Gastrocnemius medialis (tissue), 4 donors: ENCODE measurements around the gene TMSB4X. TPM values are rescaled to one million over a fixed set of nuclear protein-coding genes. Genes with fewer than 3 reads are reported as not detected.
"Not testable (repeated sequence)": the region's sequence is repeated elsewhere in the genome, so short reads cannot be mapped to it uniquely, and the experiment has no call there.

Experiments
- ATAC-seq, 2 donors: fragments of 150-250 bp; one replicate each; pipeline ENCODE4 v1.9.1; 2016
- DNase-seq, 2 donors: peaks; one replicate each; pipeline ENCODE4 v3.0.0-alpha.2; 2019
- H3K27ac ChIP-seq, 4 donors: fragments of 200-600 bp; sonication (generic); 1 replicate in 1 of 4; 2 replicates in 3 of 4; pipeline ENCODE4 v1.5.1; 2016 to 2018; ENCODE audit warnings: mild to moderate bottlenecking in 2 of 4, moderate library complexity in 1 of 4
- H3K27me3 ChIP-seq, 3 donors: fragments of 200-600 bp; sonication (generic) in 2 of 3; 1 replicate in 1 of 3; 2 replicates in 2 of 3; pipeline versions ENCODE4 v1.5.1 to v1.6.0; 2016 to 2019; ENCODE audit warnings: mild to moderate bottlenecking in 1 of 3, moderate library complexity in 1 of 3
- H3K36me3 ChIP-seq, 2 donors: fragments of 200-600 bp; sonication (generic) in 1 of 2; one replicate each; pipeline ENCODE4 v1.5.1; 2017 to 2018
- H3K4me1 ChIP-seq, 2 donors: fragments of 200-600 bp; sonication (generic) in 1 of 2; one replicate each; pipeline ENCODE4 v1.5.1; 2016 to 2017; ENCODE audit warnings: mild to moderate bottlenecking in 2 of 2
- H3K4me3 ChIP-seq, 4 donors: fragments of 200-600 bp; sonication (generic) in 3 of 4; 1 replicate in 1 of 4; 2 replicates in 3 of 4; pipeline ENCODE4 v1.5.1; 2016 to 2019; ENCODE audit warnings: mild to moderate bottlenecking in 2 of 4
- H3K9me3 ChIP-seq, 3 donors: fragments of 200-600 bp; sonication (generic) in 2 of 3; 1 replicate in 1 of 3; 2 replicates in 2 of 3; pipeline ENCODE4 v1.5.1; 2016 to 2019
- POLR2A ChIP-seq, 2 donors: fragments of 450-650 bp; IDR thresholded peaks; one replicate each; pipeline ENCODE4 v1.6.1; 2017; ENCODE audit warnings: antibody characterized with exemption in 2 of 2, mild to moderate bottlenecking in 2 of 2, moderate library complexity in 2 of 2
- in situ Hi-C, 4 donors: fragments of 200-750 bp; cut with MboI; loops; one replicate each; pipeline versions ENCODE4 v1.15.0 to v1.8.0; 2017; ENCODE audit warnings: low sequenced_read_pairs in 4 of 4
- intact Hi-C: fragments of 100-400 bp; cut with DNase I; formaldehyde crosslinking; loops from one replicate; pipeline ENCODE4 v1.15.1; 2023; ENCODE audit warnings: low total_unique reads
- total RNA-seq, 4 donors: library from RNA; depleted of rRNA; stranded (reverse); fragments of >200 nt; gene quantifications; one replicate each; pipeline versions ENCODE4 v1.1.0 to v1.2.3, GENCODE V29; 2016
- TF ChIP-seq, protein P1 (sequence below), 5 experiments: fragments of 450-650 bp in 3 of 5; fragments of 200-600 bp in 2 of 5; sonication (generic) in 2 of 5; IDR thresholded peaks in 4 of 5; conservative IDR thresholded peaks in 1 of 5; 1 replicate in 4 of 5; 2 replicates in 1 of 5; pipeline ENCODE4 v1.5.1; 2016 to 2019; ENCODE audit warnings: antibody characterized with exemption in 5 of 5, mild to moderate bottlenecking in 3 of 5, moderate library complexity in 3 of 5

TMSB4X gene
- total RNA-seq, 4 donors from 2014 or later = 492 to 653 (median 526) TPM

DNA sequence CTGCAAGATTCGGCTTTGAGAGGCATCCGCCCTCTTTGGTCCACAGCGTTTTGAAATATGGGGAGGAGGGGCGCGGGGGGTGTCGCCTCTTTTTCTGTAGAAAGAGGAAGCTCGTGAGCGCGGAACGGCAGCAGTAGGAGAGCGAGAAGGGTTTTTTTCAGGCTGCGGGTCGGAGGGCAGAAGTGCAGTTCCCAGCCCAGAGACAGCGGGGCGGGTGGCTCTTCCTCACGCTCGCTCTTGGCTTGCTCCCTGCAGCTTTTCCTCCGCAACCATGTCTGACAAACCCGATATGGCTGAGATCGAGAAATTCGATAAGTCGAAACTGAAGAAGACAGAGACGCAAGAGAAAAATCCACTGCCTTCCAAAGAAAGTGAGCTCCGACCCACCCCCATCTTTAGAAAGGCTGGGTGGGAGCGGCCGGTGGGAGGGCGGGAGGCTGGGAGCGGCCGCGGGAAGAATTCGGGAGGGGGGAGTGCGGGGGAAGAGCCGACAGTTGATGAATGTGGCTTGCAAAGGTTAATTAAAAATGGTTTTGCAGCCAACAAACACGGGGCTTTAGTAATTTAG is 1.2 kb downstream of the TMSB4X start:
- peak overlapping the region; percentile 72 to 84 (median 82) for H3K27ac ChIP-seq
- H3K9me3 ChIP-seq = no peaks in the 10 kb centered on the region
- H3K36me3 ChIP-seq = no peaks in the 10 kb centered on the region
- H3K27me3 ChIP-seq = peaks cover 0 to 23% (median 10%) of the 10 kb centered on the region in 3 donors
- in situ Hi-C loops = no loop called here
- ATAC-seq (no peak), DNase-seq (no peak)
- TF ChIP-seq POLR2A (IDR thresholded peaks at IDR 0.05) = no peak
- TF ChIP-seq, protein P1, sequence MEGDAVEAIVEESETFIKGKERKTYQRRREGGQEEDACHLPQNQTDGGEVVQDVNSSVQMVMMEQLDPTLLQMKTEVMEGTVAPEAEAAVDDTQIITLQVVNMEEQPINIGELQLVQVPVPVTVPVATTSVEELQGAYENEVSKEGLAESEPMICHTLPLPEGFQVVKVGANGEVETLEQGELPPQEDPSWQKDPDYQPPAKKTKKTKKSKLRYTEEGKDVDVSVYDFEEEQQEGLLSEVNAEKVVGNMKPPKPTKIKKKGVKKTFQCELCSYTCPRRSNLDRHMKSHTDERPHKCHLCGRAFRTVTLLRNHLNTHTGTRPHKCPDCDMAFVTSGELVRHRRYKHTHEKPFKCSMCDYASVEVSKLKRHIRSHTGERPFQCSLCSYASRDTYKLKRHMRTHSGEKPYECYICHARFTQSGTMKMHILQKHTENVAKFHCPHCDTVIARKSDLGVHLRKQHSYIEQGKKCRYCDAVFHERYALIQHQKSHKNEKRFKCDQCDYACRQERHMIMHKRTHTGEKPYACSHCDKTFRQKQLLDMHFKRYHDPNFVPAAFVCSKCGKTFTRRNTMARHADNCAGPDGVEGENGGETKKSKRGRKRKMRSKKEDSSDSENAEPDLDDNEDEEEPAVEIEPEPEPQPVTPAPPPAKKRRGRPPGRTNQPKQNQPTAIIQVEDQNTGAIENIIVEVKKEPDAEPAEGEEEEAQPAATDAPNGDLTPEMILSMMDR (IDR thresholded peaks at IDR 0.05 in 4 of 5, conservative IDR thresholded peaks at IDR 0.05 in 1 of 5) = no peak
- intact Hi-C loops = no loop called here
- no peaks in the 10 kb centered on the region for H3K4me1 ChIP-seq
- peak overlapping the region; percentile 51 to 71 (median 67) for H3K4me3 ChIP-seq

DNA sequence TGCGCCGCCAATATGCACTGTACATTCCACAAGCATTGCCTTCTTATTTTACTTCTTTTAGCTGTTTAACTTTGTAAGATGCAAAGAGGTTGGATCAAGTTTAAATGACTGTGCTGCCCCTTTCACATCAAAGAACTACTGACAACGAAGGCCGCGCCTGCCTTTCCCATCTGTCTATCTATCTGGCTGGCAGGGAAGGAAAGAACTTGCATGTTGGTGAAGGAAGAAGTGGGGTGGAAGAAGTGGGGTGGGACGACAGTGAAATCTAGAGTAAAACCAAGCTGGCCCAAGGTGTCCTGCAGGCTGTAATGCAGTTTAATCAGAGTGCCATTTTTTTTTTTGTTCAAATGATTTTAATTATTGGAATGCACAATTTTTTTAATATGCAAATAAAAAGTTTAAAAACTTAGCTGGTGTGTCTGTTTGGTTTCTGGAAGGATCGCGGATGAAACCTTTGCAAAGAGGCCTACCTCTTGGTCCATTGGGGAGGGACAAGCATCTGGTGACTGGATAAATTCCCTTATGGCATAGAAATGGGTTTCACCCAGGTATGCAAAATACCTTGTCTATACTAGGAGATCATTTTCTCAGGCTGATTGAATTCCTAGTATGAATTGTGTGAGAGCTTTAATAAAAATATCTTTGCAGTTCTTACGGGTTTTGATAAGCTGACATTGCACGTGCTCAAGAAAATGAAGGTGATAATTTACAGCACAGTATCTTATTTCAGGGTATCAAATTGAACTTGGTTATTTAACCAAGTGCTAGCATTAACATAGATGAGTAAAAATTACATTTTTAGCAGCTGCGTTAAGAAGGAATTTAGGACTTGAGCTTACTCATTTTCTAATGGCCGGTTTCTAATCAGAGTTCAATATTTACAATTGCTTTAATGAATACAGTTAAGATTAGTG is 2.2 kb downstream of the TMSB4X start:
- not testable (repeated sequence) for H3K4me1 ChIP-seq
- peak overlapping the region in 3 of 4 donors; percentile 80 to 84 (median 84) for H3K27ac ChIP-seq

DNA sequence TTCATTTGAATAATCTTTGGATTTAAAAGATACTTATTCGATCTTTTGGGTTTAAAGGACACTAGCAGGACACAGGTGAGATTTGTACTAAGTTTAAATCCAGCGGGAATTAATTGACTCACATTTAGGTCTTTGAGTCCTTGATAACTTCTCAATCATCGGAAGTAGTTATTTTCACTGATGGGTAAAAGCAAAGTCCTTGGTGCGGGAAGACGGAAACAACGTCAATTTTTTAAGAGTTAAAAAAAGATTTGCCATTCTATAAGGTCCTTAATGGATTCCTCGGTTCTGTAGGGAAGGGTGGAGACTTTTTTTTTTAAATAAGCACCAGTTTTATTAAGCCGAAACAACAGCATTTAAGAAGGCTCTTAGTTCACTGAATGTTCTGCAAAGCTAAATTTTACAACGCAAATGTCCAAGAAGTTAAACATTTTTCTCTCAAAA is 2.9 kb downstream of the TMSB4X start:
- Histone ChIP-seq H3K36me3 (no peaks in the 10 kb centered on the region), H3K9me3 (no peaks in the 10 kb centered on the region), H3K4me1 (no peaks in the 10 kb centered on the region), H3K27ac (peak overlapping the region in 3 of 4 donors; percentile 62 to 84 (median 80)), H3K27me3 (peaks cover 0 to 23% (median 10%) of the 10 kb centered on the region in 3 donors), H3K4me3 (peak overlapping the region; percentile 21 to 69 (median 58))
- DNase-seq (no peak), ATAC-seq (no peak)
- intact Hi-C loops = no loop called here
- in situ Hi-C loops = no loop called here
- TF ChIP-seq POLR2A (IDR thresholded peaks at IDR 0.05) = no peak
- TF ChIP-seq, protein P1 (IDR thresholded peaks at IDR 0.05 in 4 of 5, conservative IDR thresholded peaks at IDR 0.05 in 1 of 5) = no peak

More for the DNA sequence above, 2.2 kb downstream of the TMSB4X start:
- intact Hi-C loops, H3K9me3 ChIP-seq, DNase-seq, ATAC-seq, in situ Hi-C loops, H3K36me3 ChIP-seq: not testable (repeated sequence)
- peak overlapping the region; percentile 51 to 71 (median 67) for H3K4me3 ChIP-seq
- H3K27me3 ChIP-seq = peaks cover 0 to 23% (median 10%) of the 10 kb centered on the region in 3 donors

DNA sequence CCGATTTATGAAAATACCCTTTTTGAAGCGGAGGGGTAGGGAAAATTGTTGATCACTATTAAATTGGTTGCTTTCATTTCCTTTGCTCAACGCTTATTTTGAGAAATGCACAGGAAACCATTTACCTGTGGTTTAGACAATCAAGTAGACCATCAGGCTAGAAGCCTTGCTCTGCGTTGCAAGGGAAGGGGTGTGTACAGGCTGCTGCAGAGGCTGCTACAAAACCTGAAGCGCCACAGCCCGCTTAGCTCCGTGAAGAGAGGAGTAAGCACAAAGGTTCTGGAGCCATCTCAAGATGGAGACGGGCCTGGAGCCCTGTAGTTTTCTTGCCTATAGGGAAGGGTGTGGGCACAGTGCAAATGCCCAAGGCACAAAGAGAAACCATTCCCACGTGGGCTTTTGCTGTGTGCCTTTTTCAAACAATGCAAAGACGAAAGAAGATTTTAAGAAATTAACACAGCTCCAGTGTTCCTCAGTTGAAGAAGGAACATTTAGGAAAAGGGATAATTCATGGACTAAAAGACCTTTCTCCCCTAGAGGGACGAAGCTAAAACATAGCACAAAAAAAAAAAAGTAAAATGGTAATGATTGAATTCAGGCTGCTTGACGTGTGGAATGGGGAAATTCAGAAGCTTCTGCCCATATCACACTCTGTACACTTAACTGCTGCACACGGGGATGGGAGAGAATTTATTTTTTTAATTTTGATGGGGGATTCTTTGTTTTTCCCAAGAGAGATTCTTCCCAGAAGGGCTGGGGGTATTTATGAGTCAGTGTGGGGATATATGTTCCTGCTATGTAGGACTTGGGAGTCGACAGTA is 3.5 kb downstream of the TMSB4X start:
- H3K36me3 ChIP-seq = no peaks in the 10 kb centered on the region
- in situ Hi-C loops (no loop called here), intact Hi-C loops (no loop called here)
- peak overlapping the region; percentile 7 to 69 (median 15) for H3K4me3 ChIP-seq
- ATAC-seq = peak in 1 of 2 donors; percentile 30
- H3K4me1 ChIP-seq = no peaks in the 10 kb centered on the region
- H3K9me3 ChIP-seq = no peaks in the 10 kb centered on the region
- peak in 1 of 2 donors; percentile 29 for DNase-seq
- peak overlapping the region; percentile 33 to 84 (median 71) for H3K27ac ChIP-seq
- peaks cover 0 to 23% (median 10%) of the 10 kb centered on the region in 3 donors for H3K27me3 ChIP-seq
- TF ChIP-seq, protein P1 (IDR thresholded peaks at IDR 0.05 in 4 of 5, conservative IDR thresholded peaks at IDR 0.05 in 1 of 5) = no peak
- no peak for TF ChIP-seq POLR2A (IDR thresholded peaks at IDR 0.05)
